CD14-positive monocyte (primary cell): ENCODE results near the gene IRAG1. TPM values are rescaled to one million over a fixed set of nuclear protein-coding genes. Genes with fewer than 3 reads are reported as not detected.

ENCODE experiments used
- DNase-seq, 3 donors: peaks; one replicate each; pipeline ENCODE4 v3.0.0-alpha.2; 2011 to 2022
- H2AFZ ChIP-seq: 2 replicates; pipeline ENCODE4 v1.6.0; 2012; ENCODE audit warnings: mild to moderate bottlenecking, low read depth, low read length, inconsistent platforms; ENCODE audit not compliant: insufficient read depth, poor library complexity, severe bottlenecking
- H3K27ac ChIP-seq, 2 donors: 1 replicate in 1 of 2; 2 replicates in 1 of 2; pipeline ENCODE4 v1.5.1; 2012 to 2013; ENCODE audit warnings: low read length in 2 of 2, control low read depth in 1 of 2, inconsistent platforms in 1 of 2, low read depth in 1 of 2, mild to moderate bottlenecking in 1 of 2
- H3K27me3 ChIP-seq, 2 donors: one replicate each; pipeline versions ENCODE4 v1.6.0 to v1.6.1; 2011 to 2013; ENCODE audit warnings: low read length in 2 of 2; ENCODE audit not compliant: control insufficient read depth in 2 of 2, insufficient read depth in 2 of 2
- H3K36me3 ChIP-seq, 2 donors: replicated peaks in 1 of 2; 1 replicate in 1 of 2; 2 replicates in 1 of 2; pipeline versions ENCODE4 v1.5.1 to v1.6.1; 2012 to 2013; ENCODE audit warnings: low read length in 2 of 2, control low read depth in 1 of 2, inconsistent platforms in 1 of 2, mild to moderate bottlenecking in 1 of 2; ENCODE audit not compliant: insufficient read depth in 2 of 2, control insufficient read depth in 1 of 2
- H3K4me1 ChIP-seq, 2 donors: 1 replicate in 1 of 2; 2 replicates in 1 of 2; pipeline versions ENCODE4 v1.5.1 to v1.6.1; 2012 to 2013; ENCODE audit warnings: low read length in 2 of 2, control low read depth in 1 of 2, inconsistent platforms in 1 of 2, mild to moderate bottlenecking in 1 of 2, moderate library complexity in 1 of 2; ENCODE audit not compliant: insufficient read depth in 2 of 2, control insufficient read depth in 1 of 2
- H3K4me2 ChIP-seq: replicated peaks from 2 replicates; pipeline ENCODE3; 2012; ENCODE audit warnings: low read length, moderate library complexity, mild to moderate bottlenecking; ENCODE audit not compliant: poor library complexity, severe bottlenecking; ENCODE audit errors: extremely low read depth
- H3K4me3 ChIP-seq, 3 experiments: fragments of 200-600 bp in 1 of 3; sonication (generic) in 1 of 3; replicated peaks in 1 of 3; 1 replicate in 2 of 3; 2 replicates in 1 of 3; pipeline ENCODE4 v1.5.1; 2011 to 2013; ENCODE audit warnings: low read length in 3 of 3, mild to moderate bottlenecking in 3 of 3, control low read depth in 2 of 3, low read depth in 2 of 3, inconsistent platforms in 1 of 3, moderate library complexity in 1 of 3
- H3K79me2 ChIP-seq: 2 replicates; pipeline ENCODE4 v1.6.0; 2012; ENCODE audit warnings: mild to moderate bottlenecking, control low read depth, inconsistent platforms, low read length, moderate library complexity; ENCODE audit not compliant: insufficient read depth
- H3K9ac ChIP-seq: 2 replicates; pipeline ENCODE4 v1.6.0; 2017; ENCODE audit warnings: low read length, mild to moderate bottlenecking; ENCODE audit not compliant: insufficient read depth, poor library complexity, severe bottlenecking
- H3K9me3 ChIP-seq, 2 donors: replicated peaks in 1 of 2; 1 replicate in 1 of 2; 2 replicates in 1 of 2; pipeline versions ENCODE4 v1.5.1 to v1.6.1; 2012 to 2013; ENCODE audit warnings: low read length in 2 of 2, control low read depth in 1 of 2; ENCODE audit not compliant: control insufficient read depth in 1 of 2, insufficient read depth in 1 of 2
- H4K20me1 ChIP-seq: 2 replicates; pipeline ENCODE4 v1.6.0; 2012; ENCODE audit warnings: mild to moderate bottlenecking, low read length, control low read depth, moderate library complexity; ENCODE audit not compliant: insufficient read depth
- H3K27ac Mint-ChIP-seq, 7 donors: one replicate each; pipeline ENCODE4 v1.8.0; 2020; ENCODE audit warnings: mild to moderate bottlenecking in 7 of 7, mixed read lengths in 7 of 7, moderate library complexity in 6 of 7, inconsistent platforms in 2 of 7
- H3K27me3 Mint-ChIP-seq, 3 donors: one replicate each; pipeline ENCODE4 v1.8.0; 2021 to 2022; ENCODE audit warnings: low read depth in 3 of 3, mild to moderate bottlenecking in 3 of 3, mixed read lengths in 3 of 3, moderate library complexity in 3 of 3, inconsistent platforms in 1 of 3
- H3K36me3 Mint-ChIP-seq, 2 donors: one replicate each; pipeline ENCODE4 v1.8.0; 2020; ENCODE audit warnings: mixed read lengths in 2 of 2, inconsistent platforms in 1 of 2, mild to moderate bottlenecking in 1 of 2
- H3K4me1 Mint-ChIP-seq: one replicate; pipeline ENCODE4 v1.8.0; 2020; ENCODE audit warnings: mild to moderate bottlenecking, mixed read lengths
- H3K4me3 Mint-ChIP-seq, 2 donors: one replicate each; pipeline ENCODE4 v1.8.0; 2020; ENCODE audit warnings: mild to moderate bottlenecking in 2 of 2, mixed read lengths in 2 of 2, moderate library complexity in 1 of 2
- H3K9me3 Mint-ChIP-seq, 7 donors: one replicate each; pipeline ENCODE4 v1.8.0; 2020 to 2022; ENCODE audit warnings: mixed read lengths in 7 of 7, mild to moderate bottlenecking in 6 of 7, moderate library complexity in 6 of 7, inconsistent platforms in 2 of 7
- WGBS: methylation state at CpG from one replicate; pipeline ENCODE4 v1.1.5; 2013; ENCODE audit warnings: missing lambda C conversion rate; ENCODE audit not compliant: insufficient coverage; 5-methylcytosine and 5-hydroxymethylcytosine counted together
- intact Hi-C, 2 donors: fragments of 100-400 bp; cut with micrococcal nuclease; formaldehyde crosslinking; loops; one replicate each; pipeline versions ENCODE4 v1.15.0 to v1.15.1; 2023
- polyA plus RNA-seq, 3 donors: library from polyadenylated mRNA; depleted of rRNA in 1 of 3; unstranded in 2 of 3; stranded (reverse) in 1 of 3; fragments of 300-500 nt in 2 of 3; fragments of >200 nt in 1 of 3; fragmentation: Illumina TruSeq in 2 of 3; gene quantifications; 1 replicate in 2 of 3; 2 replicates in 1 of 3; pipeline ENCODE4 v1.2.3, GENCODE V29; 2012 to 2021
- TF ChIP-seq, protein P1 (sequence below): fragments of 200-600 bp; IDR thresholded peaks from one replicate; pipeline ENCODE4 v1.8.0; 2022; ENCODE audit warnings: antibody characterized with exemption, mild to moderate bottlenecking

The IRAG1 gene
- polyA plus RNA-seq, 3 donors = 3.0 to 4.9 (median 3.3) TPM

DNA sequence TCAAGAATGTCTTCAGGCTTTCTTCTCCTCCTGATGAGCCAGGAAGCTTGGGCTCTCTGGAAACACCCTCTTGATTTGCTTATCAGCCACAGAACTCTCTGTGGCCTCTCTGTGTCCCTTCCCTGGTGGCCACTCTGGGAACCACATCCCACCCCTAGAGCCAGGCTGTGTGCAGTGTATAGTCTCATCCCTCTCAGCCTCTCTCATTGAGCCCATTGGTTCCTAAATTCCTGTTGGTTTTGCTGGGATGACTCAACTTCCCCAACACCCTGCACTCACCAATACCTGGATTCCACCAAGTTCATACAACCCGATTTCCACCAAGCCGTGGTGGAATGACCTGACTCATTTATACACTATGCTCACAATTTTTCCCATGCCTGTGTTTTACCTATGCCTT, 5.2 kb downstream of the IRAG1 start:
- no peak overlapping the region for H3K27ac Mint-ChIP-seq
- TF ChIP-seq, protein P1, sequence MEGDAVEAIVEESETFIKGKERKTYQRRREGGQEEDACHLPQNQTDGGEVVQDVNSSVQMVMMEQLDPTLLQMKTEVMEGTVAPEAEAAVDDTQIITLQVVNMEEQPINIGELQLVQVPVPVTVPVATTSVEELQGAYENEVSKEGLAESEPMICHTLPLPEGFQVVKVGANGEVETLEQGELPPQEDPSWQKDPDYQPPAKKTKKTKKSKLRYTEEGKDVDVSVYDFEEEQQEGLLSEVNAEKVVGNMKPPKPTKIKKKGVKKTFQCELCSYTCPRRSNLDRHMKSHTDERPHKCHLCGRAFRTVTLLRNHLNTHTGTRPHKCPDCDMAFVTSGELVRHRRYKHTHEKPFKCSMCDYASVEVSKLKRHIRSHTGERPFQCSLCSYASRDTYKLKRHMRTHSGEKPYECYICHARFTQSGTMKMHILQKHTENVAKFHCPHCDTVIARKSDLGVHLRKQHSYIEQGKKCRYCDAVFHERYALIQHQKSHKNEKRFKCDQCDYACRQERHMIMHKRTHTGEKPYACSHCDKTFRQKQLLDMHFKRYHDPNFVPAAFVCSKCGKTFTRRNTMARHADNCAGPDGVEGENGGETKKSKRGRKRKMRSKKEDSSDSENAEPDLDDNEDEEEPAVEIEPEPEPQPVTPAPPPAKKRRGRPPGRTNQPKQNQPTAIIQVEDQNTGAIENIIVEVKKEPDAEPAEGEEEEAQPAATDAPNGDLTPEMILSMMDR = peak; percentile 35
- 90% methylated on average over 2 of the region's 2 CpGs for WGBS
- Histone ChIP-seq H3K36me3 (no peaks in the 10 kb centered on the region), H3K9me3 (no peaks in the 10 kb centered on the region), H3K79me2 (no peaks in the 10 kb centered on the region), H3K4me2 (no peak overlapping the region), H3K4me1 (no peaks in the 10 kb centered on the region), H3K27ac (no peak overlapping the region), H2AFZ (no peak overlapping the region), H3K4me3 (no peak overlapping the region), H3K27me3 (peaks cover 0 to 3% of the 10 kb centered on the region in 2 donors), H4K20me1 (no peaks in the 10 kb centered on the region), H3K9ac (no peak overlapping the region)
- DNase-seq = no peak
- no peaks in the 10 kb centered on the region for H3K36me3 Mint-ChIP-seq
- H3K27me3 Mint-ChIP-seq = peaks cover 4 to 13% (median 12%) of the 10 kb centered on the region in 3 donors
- H3K4me1 Mint-ChIP-seq = peaks cover 3% of the 10 kb centered on the region
- H3K4me3 Mint-ChIP-seq = no peak overlapping the region
- intact Hi-C loops = no loop called here
- peaks cover 0 to 3% (median 0%) of the 10 kb centered on the region in 7 donors for H3K9me3 Mint-ChIP-seq

DNA sequence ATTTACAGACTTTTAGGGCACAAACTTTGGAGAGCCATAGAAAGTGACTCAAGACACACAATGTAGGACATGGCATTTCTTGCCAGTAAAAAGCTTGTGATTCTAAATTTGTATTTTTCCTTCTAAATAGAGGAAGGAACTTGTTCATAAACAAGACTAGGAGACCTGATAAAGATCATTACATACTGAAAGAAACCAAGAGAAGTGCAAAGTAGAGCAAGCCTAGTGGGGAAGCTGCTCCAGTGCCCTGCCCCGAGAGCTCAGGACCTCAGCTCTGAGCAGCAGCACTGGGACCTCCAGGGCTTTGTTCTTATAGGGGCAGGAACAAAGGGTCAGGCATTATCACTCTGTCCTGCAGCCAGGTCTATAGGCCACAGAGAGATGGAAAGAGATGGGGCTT, 7.2 kb downstream of the IRAG1 start:
- Histone ChIP-seq H2AFZ (no peak overlapping the region), H3K4me1 (no peaks in the 10 kb centered on the region), H3K9ac (no peak overlapping the region), H3K36me3 (no peaks in the 10 kb centered on the region), H3K27me3 (no peaks in the 10 kb centered on the region), H3K9me3 (no peaks in the 10 kb centered on the region), H4K20me1 (no peaks in the 10 kb centered on the region), H3K27ac (no peak overlapping the region), H3K4me3 (no peak overlapping the region), H3K4me2 (no peak overlapping the region), H3K79me2 (no peaks in the 10 kb centered on the region)
- Mint-ChIP-seq H3K4me3 (no peak overlapping the region), H3K9me3 (peaks cover 0 to 3% (median 0%) of the 10 kb centered on the region in 7 donors), H3K4me1 (no peaks in the 10 kb centered on the region), H3K27me3 (peaks cover 0 to 5% (median 2%) of the 10 kb centered on the region in 3 donors), H3K27ac (no peak overlapping the region), H3K36me3 (no peaks in the 10 kb centered on the region)
- TF ChIP-seq, protein P1 = no peak
- DNase-seq = no peak
- intact Hi-C loops = no loop called here
- 0% methylated on average over 1 of the region's 1 CpG for WGBS
